HG03469 (cell line): ENCODE measurements around the gene TMEM115.

ENCODE experiments used
- ATAC-seq: cut with Tn5 transposase; IDR thresholded peaks from one replicate; pipeline ENCODE4 v1.9.1; 2021; ENCODE audit warnings: mild to moderate bottlenecking, moderate library complexity, moderate number of reproducible peaks; ENCODE audit not compliant: unreplicated experiment

TMEM115 gene

GRCh38 chr3:50353245-50354004 is 5.9 kb downstream of the TMEM115 start:
- ATAC-seq = no peak

- ATAC-seq = no peak
Measured at GRCh38 chr3:50352781-50353180, 6.5 kb downstream of the TMEM115 start.

GRCh38 chr3:50351323-50351697 is 8.0 kb downstream of the TMEM115 start:
- no peak for ATAC-seq

GRCh38 chr3:50350527-50351322 is 8.6 kb downstream of the TMEM115 start, which contains the start of the genes CYB561D2 and NPRL2:
TSS of gene CYB561D2 (plus strand) at chr3:50350862. CDS start at chr3:50351434, 572 bp downstream.
TSS of gene NPRL2 (minus strand) at chr3:50350775. CDS start at chr3:50350652, 123 bp downstream.
- ATAC-seq = peak; percentile 63

- no peak for ATAC-seq
Measured at GRCh38 chr3:50350213-50350526, 9.2 kb downstream of the TMEM115 start.

- no peak for ATAC-seq
Measured at GRCh38 chr3:50347187-50347813, 12.0 kb downstream of the TMEM115 start.

- ATAC-seq = no peak
Measured at GRCh38 chr3:50345586-50346234, 13.6 kb downstream of the TMEM115 start, which contains the start of gene ZMYND10. TSS of gene ZMYND10 (minus strand) at chr3:50345732. CDS start at chr3:50345579, 153 bp downstream.

- no peak for ATAC-seq
Measured at GRCh38 chr3:50345008-50345407, 14.3 kb downstream of the TMEM115 start.

GRCh38 chr3:50342813-50343633 is 16.3 kb downstream of the TMEM115 start:
- no peak for ATAC-seq

- ATAC-seq = no peak
Measured at GRCh38 chr3:50341996-50342650, 17.2 kb downstream of the TMEM115 start.

GRCh38 chr3:50341537-50341936 is 17.8 kb downstream of the TMEM115 start:
- ATAC-seq = no peak

GRCh38 chr3:50340448-50341329 is 18.6 kb downstream of the TMEM115 start, which contains the start of gene RASSF1:
TSS of gene RASSF1 (minus strand) at chr3:50340836. CDS start at chr3:50340805, 31 bp downstream.
- ATAC-seq = no peak

- ATAC-seq = no peak
Measured at GRCh38 chr3:50340147-50340447, 19.2 kb downstream of the TMEM115 start.

- ATAC-seq = no peak
Measured at GRCh38 chr3:50339485-50340146, 19.7 kb downstream of the TMEM115 start.

- ATAC-seq = no peak
Measured at GRCh38 chr3:50338965-50339364, 20.4 kb downstream of the TMEM115 start.

GRCh38 chr3:50337175-50337861 is 22.0 kb downstream of the TMEM115 start:
- ATAC-seq = peak; percentile 43

GRCh38 chr3:50336452-50337174 is 22.7 kb downstream of the TMEM115 start:
- peak; percentile 1 for ATAC-seq
